Left ventricle myocardium inferior (tissue), 1 donor: ENCODE data around the gene KLHL34. TPM values are rescaled to one million over a fixed set of nuclear protein-coding genes. Genes with fewer than 3 reads are reported as not detected.

Experiments
- DNase-seq: peaks from one replicate; pipeline ENCODE4 v3.0.0-alpha.2; 2020
- H3K27ac ChIP-seq: fragments of 200-600 bp; replicated peaks from 2 replicates; pipeline ENCODE4 v1.8.0; 2021
- H3K27me3 ChIP-seq: fragments of 200-600 bp; 2 replicates; pipeline ENCODE4 v1.8.0; 2021; ENCODE audit warnings: low read depth
- H3K36me3 ChIP-seq: fragments of 200-600 bp; 2 replicates; pipeline ENCODE4 v1.8.0; 2021
- H3K4me1 ChIP-seq: fragments of 200-600 bp; 2 replicates; pipeline ENCODE4 v1.8.0; 2021
- H3K4me3 ChIP-seq: fragments of 200-600 bp; 2 replicates; pipeline ENCODE4 v1.8.0; 2021; ENCODE audit warnings: mild to moderate bottlenecking, moderate library complexity
- H3K9me3 ChIP-seq: fragments of 200-600 bp; replicated peaks from 2 replicates; pipeline ENCODE4 v1.8.0; 2021
- intact Hi-C: fragments of 100-400 bp; cut with micrococcal nuclease; formaldehyde crosslinking; loops from one replicate; pipeline ENCODE4 v1.11.0; 2022
- total RNA-seq: library from RNA; stranded (reverse); fragmentation: NEBNext Ultra II Directional; extraction: Animal tissue kit (Norgen Biotek cat#: 25700); gene quantifications from one replicate; pipeline ENCODE4 v1.2.1, GENCODE V29; 2021
- TF ChIP-seq, protein P1 (sequence below): fragments of 200-600 bp; IDR thresholded peaks from 2 replicates; pipeline ENCODE4 v1.8.0; 2021; ENCODE audit warnings: antibody characterized with exemption, mild to moderate bottlenecking, borderline replicate concordance
- donor health status: DM: no; HTN: yes; CAD: no; lungs with severe emphysema.

KLHL34 gene
- total RNA-seq, 1 donor from 2014 or later, result 4.7 TPM

DNA sequence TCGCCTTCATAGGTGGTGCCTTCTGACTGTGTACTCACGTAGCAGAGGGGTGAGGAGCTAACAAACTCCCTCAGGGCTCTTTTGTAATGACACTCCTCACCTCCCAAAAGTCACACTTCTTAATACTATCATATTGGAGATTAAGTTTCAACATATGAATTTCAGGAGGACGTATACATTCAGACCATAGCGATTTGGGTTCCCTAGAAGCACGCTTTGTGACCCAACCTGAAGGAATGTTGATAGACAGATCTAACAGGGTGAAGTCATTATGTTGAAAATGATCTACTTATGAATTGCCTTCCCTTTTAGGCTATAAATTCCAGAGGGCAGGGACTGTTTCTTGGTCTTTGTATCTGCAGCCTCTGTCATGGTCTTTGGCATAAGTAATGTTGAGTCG, 3.2 kb upstream of the KLHL34 start:
- peaks cover 25% of the 10 kb centered on the region for H3K27me3 ChIP-seq
- no peaks in the 10 kb centered on the region for H3K36me3 ChIP-seq
- peak overlapping the region; percentile 61 for H3K27ac ChIP-seq
- H3K4me1 ChIP-seq, result no peaks in the 10 kb centered on the region
- no peaks in the 10 kb centered on the region for H3K9me3 ChIP-seq
- no peak overlapping the region for H3K4me3 ChIP-seq
- no peak for DNase-seq
- TF ChIP-seq, protein P1, sequence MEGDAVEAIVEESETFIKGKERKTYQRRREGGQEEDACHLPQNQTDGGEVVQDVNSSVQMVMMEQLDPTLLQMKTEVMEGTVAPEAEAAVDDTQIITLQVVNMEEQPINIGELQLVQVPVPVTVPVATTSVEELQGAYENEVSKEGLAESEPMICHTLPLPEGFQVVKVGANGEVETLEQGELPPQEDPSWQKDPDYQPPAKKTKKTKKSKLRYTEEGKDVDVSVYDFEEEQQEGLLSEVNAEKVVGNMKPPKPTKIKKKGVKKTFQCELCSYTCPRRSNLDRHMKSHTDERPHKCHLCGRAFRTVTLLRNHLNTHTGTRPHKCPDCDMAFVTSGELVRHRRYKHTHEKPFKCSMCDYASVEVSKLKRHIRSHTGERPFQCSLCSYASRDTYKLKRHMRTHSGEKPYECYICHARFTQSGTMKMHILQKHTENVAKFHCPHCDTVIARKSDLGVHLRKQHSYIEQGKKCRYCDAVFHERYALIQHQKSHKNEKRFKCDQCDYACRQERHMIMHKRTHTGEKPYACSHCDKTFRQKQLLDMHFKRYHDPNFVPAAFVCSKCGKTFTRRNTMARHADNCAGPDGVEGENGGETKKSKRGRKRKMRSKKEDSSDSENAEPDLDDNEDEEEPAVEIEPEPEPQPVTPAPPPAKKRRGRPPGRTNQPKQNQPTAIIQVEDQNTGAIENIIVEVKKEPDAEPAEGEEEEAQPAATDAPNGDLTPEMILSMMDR, result no peak
- intact Hi-C loops, result no loop called here

- Histone ChIP-seq H3K36me3 (no peaks in the 10 kb centered on the region), H3K4me3 (peak overlapping the region; percentile 62), H3K27me3 (peaks cover 26% of the 10 kb centered on the region), H3K4me1 (no peaks in the 10 kb centered on the region), H3K27ac (peak overlapping the region; percentile 8), H3K9me3 (no peaks in the 10 kb centered on the region)
- TF ChIP-seq, protein P1, result no peak
- no peak for DNase-seq
- intact Hi-C loops, result no loop called here
These were observed 2.0 kb upstream of the KLHL34 start for GRCh38 chrX:21660156-21660555.

GRCh38 chrX:21659320-21659719, 1.2 kb upstream of the KLHL34 start:
- Histone ChIP-seq H3K9me3 (no peaks in the 10 kb centered on the region), H3K36me3 (no peaks in the 10 kb centered on the region), H3K4me3 (peak overlapping the region; percentile 62), H3K27me3 (peaks cover 26% of the 10 kb centered on the region), H3K4me1 (no peaks in the 10 kb centered on the region), H3K27ac (peak overlapping the region; percentile 82)
- TF ChIP-seq, protein P1, result no peak
- intact Hi-C loops, result no loop called here
- DNase-seq, result no peak

DNA sequence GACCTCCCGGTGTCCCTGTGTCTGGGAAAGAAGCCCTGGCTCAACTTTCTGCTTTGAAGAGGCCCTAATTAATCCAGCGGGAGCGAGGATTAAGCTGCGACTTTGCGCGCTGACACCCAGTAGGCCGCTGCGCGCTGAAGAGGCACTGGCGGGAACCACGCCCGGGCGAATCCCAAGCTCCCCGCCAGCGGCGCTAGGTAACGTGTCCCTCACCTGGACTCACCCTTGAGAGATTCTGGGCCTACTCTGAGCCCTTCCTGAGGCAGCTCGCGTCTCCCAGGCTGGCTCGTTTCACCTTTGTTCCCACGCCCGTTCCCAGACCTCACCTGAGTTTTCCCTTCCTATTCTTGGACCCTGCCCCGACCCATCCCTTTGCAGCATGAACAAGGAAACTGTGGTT, 616 bp upstream of the KLHL34 start:
- Histone ChIP-seq H3K9me3 (no peaks in the 10 kb centered on the region), H3K36me3 (no peaks in the 10 kb centered on the region), H3K27ac (peak overlapping the region; percentile 82), H3K27me3 (peaks cover 26% of the 10 kb centered on the region), H3K4me3 (peak overlapping the region; percentile 62), H3K4me1 (no peaks in the 10 kb centered on the region)
- TF ChIP-seq, protein P1, result no peak
- DNase-seq, result no peak
- intact Hi-C loops, result no loop called here

GRCh38 chrX:21657318-21658151, 595 bp downstream of the KLHL34 start:
- TF ChIP-seq, protein P1, result no peak
- H3K4me1 ChIP-seq, result no peaks in the 10 kb centered on the region
- no peaks in the 10 kb centered on the region for H3K36me3 ChIP-seq
- peak overlapping the region; percentile 62 for H3K4me3 ChIP-seq
- intact Hi-C loops, result no loop called here
- no peak for DNase-seq
- peaks cover 26% of the 10 kb centered on the region for H3K27me3 ChIP-seq
- H3K9me3 ChIP-seq, result no peaks in the 10 kb centered on the region
- H3K27ac ChIP-seq, result peak overlapping the region; percentile 82
